ENCODE measurements around the gene TNFRSF14. TPM values are rescaled to one million over a fixed set of nuclear protein-coding genes. Genes with fewer than 3 reads are reported as not detected.
A peak's percentile ranks its signal among the peaks of the same experiment; 100 is the strongest.

The TNFRSF14 gene
- total and polyA plus RNA-seq, 2 of the 13 experiments (the other 11 are each of a cell fraction or from before 2014, with no cell fraction given), result 11.9 to 49.9 TPM

DNA sequence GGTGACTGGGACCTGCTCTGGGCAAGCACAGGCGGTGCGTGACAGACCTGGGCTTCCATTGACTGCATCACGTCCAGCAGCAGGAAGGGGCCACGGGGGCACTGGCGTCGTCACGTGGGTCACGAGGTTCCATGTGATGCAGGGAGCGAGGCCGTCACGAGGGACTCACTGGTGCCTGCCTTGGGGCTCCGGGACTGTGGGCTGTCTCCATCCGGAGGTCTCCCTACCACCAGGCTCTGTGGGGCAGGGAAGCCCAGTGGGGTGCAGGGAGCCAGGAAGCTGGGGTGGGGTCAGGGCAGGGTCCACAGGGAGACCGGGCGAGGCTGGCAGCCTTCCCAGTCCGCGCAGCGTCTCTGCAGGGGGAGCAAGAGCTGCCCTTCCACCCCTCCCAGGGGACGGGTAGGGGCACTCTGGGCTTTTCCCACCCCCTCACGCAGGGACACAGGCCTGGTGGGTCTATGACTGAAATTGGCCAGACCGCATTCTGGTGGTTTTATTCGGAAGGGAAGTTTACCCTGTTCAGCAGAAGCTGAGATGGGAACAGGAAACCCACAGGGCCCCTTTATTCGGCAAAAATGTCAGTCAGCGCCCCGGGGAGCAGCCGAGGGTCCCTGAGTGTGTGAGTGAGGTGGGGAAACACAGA lies 416 bp upstream of the TNFRSF14 start:
- no peaks in the 10 kb centered on the region for H3K79me2 ChIP-seq (ENCODE audit: insufficient read depth, low read length)
- H3K36me3 ChIP-seq (replicated peaks in 1 of 2; ENCODE audit: control insufficient read depth in 1 of 2, insufficient read depth in 2 of 2, low read length in 2 of 2), result no peaks in the 10 kb centered on the region; a peak in 1 of 5 replicates
- peak overlapping the region; percentile 77 for H3K9ac ChIP-seq (ENCODE audit: insufficient read depth, low read depth, low read length)
- FAIRE-seq, result no peak
- H3K4me2 ChIP-seq (ENCODE audit: low read depth, low read length), result peak overlapping the region; percentile 85
- H3K4me1 ChIP-seq (ENCODE audit: insufficient read depth, low read length), result peaks cover 41% of the 10 kb centered on the region
- H3K27ac ChIP-seq (ENCODE audit: extremely low read length, insufficient read depth, low read length), result peak overlapping the region; percentile 66
- POLR2A ChIA-PET, result interaction anchor here (0.8 to 2.1 kb wide), 9 partner anchors 9 to 143 kb away, joined by 3 to 20 read pairs (median 5); partner anchors contain the start of genes MMEL1, PEX10 and PRXL2B
- ATAC-seq, result peak; percentile 17
- H3K27me3 ChIP-seq (ENCODE audit: control insufficient read depth in 1 of 2, insufficient read depth in 2 of 2, low read length in 2 of 2), result no peaks in the 10 kb centered on the region; a peak in 1 of 5 replicates
- no peak for DNase-seq (ENCODE audit: low spot score)
- H2AFZ ChIP-seq (ENCODE audit: low read length), result no peak overlapping the region
- in situ Hi-C loops (cut with HindIII; ENCODE audit: extremely low pct_ligation_motif_present, low pct_unique_long_range_greater_than_20kb) (no loop called here), intact Hi-C loops (cut with micrococcal nuclease; ENCODE audit: unreplicated experiment) (loop anchor here (5.0 kb wide), 1 partner anchor 77 kb away; the partner anchor contains the start of gene MMEL1)
- peak overlapping the region; percentile 71 to 89 (median 76) for H3K4me3 ChIP-seq (replicated peaks in 1 of 3; ENCODE audit: insufficient read depth in 1 of 3, low read depth in 2 of 3, low read length in 3 of 3)
- CTCF ChIA-PET (ENCODE audit: low intra/inter-chr PET ratio, low total read pairs), result interaction anchor here (1.3 kb wide), 1 partner anchor 142 kb away, joined by 3 read pairs; no protein-coding TSS in a partner anchor
- BruUV-seq (replicated peaks), result TSS peak; percentile 54
- 7% methylated on average over 9 of the region's 26 CpGs for WGBS (ENCODE audit: low lambda C conversion rate)
- H3K9me3 ChIP-seq (ENCODE audit: low read length), result no peaks in the 10 kb centered on the region
- H4K20me1 ChIP-seq (ENCODE audit: insufficient read depth, low read length), result 0 out of 2 replicates have a peak, but pooled peaks cover 4% of the 10 kb centered on the region
- no peak for TF ChIP-seq GABPA (IDR thresholded peaks at IDR 0.05; ENCODE audit: low read depth, low read length)
- TF ChIP-seq GABPA (CRISPR knock-in tag; IDR thresholded peaks at IDR 0.05; ENCODE audit: low read depth), result peak; percentile 68
- TF ChIP-seq MYNN (CRISPR knock-in tag; IDR thresholded peaks at IDR 0.05; ENCODE audit: low read depth), result no peak
- TF ChIP-seq KLF16 (CRISPR knock-in tag; IDR thresholded peaks at IDR 0.05), result no peak
- TF ChIP-seq ZNF124 (CRISPR knock-in tag; IDR thresholded peaks at IDR 0.05), result no peak
- TF ChIP-seq ZFP36 (IDR thresholded peaks at IDR 0.05; ENCODE audit: borderline replicate concordance, low read depth, low read length, partially characterized antibody), result no peak
- TF ChIP-seq, protein P1, sequence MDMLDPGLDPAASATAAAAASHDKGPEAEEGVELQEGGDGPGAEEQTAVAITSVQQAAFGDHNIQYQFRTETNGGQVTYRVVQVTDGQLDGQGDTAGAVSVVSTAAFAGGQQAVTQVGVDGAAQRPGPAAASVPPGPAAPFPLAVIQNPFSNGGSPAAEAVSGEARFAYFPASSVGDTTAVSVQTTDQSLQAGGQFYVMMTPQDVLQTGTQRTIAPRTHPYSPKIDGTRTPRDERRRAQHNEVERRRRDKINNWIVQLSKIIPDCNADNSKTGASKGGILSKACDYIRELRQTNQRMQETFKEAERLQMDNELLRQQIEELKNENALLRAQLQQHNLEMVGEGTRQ (IDR thresholded peaks at IDR 0.05; ENCODE audit: low read depth, low read length), result peak; percentile 92
- TF ChIP-seq, protein P1 (CRISPR knock-in tag; IDR thresholded peaks at IDR 0.05; ENCODE audit: borderline replicate concordance), result peak; percentile 76; the same call in 1 of the 2 replicates
- TF ChIP-seq, protein P2, sequence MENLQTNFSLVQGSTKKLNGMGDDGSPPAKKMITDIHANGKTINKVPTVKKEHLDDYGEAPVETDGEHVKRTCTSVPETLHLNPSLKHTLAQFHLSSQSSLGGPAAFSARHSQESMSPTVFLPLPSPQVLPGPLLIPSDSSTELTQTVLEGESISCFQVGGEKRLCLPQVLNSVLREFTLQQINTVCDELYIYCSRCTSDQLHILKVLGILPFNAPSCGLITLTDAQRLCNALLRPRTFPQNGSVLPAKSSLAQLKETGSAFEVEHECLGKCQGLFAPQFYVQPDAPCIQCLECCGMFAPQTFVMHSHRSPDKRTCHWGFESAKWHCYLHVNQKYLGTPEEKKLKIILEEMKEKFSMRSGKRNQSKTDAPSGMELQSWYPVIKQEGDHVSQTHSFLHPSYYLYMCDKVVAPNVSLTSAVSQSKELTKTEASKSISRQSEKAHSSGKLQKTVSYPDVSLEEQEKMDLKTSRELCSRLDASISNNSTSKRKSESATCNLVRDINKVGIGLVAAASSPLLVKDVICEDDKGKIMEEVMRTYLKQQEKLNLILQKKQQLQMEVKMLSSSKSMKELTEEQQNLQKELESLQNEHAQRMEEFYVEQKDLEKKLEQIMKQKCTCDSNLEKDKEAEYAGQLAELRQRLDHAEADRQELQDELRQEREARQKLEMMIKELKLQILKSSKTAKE (CRISPR knock-in tag; IDR thresholded peaks at IDR 0.05; ENCODE audit: borderline replicate concordance), result peak; percentile 59; the same call in 1 of the 2 replicates
- no peak for TF ChIP-seq RCOR2 (CRISPR knock-in tag; IDR thresholded peaks at IDR 0.05)
- TF ChIP-seq ESRRA (CRISPR knock-in tag; IDR thresholded peaks at IDR 0.05; ENCODE audit: low read depth), result no peak
- TF ChIP-seq RXRB (CRISPR knock-in tag; IDR thresholded peaks at IDR 0.05; ENCODE audit: borderline replicate concordance), result peak; percentile 26; the same call in 1 of the 2 replicates
- TF ChIP-seq ZSCAN25 (CRISPR knock-in tag; IDR thresholded peaks at IDR 0.05), result peak; percentile 52; the same call in 1 of the 2 replicates
- 0 out of 2 replicates have a peak, but pooled peaks have one; percentile 23 for TF ChIP-seq ZNF614 (CRISPR knock-in tag; IDR thresholded peaks at IDR 0.05; ENCODE audit: borderline replicate concordance)
- TF ChIP-seq, protein P3, sequence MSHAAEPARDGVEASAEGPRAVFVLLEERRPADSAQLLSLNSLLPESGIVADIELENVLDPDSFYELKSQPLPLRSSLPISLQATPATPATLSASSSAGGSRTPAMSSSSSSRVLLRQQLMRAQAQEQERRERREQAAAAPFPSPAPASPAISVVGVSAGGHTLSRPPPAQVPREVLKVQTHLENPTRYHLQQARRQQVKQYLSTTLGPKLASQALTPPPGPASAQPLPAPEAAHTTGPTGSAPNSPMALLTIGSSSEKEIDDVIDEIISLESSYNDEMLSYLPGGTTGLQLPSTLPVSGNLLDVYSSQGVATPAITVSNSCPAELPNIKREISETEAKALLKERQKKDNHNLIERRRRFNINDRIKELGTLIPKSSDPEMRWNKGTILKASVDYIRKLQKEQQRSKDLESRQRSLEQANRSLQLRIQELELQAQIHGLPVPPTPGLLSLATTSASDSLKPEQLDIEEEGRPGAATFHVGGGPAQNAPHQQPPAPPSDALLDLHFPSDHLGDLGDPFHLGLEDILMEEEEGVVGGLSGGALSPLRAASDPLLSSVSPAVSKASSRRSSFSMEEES (CRISPR knock-in tag; IDR thresholded peaks at IDR 0.05), result peak; percentile 97
- no peak for TF ChIP-seq HOXA5 (CRISPR knock-in tag; IDR thresholded peaks at IDR 0.05)
- 0 out of 2 replicates have a peak, but pooled peaks have one; percentile 10 for TF ChIP-seq BCL6 (CRISPR knock-in tag; IDR thresholded peaks at IDR 0.05)
- no peak for TF ChIP-seq MAF1 (CRISPR knock-in tag; IDR thresholded peaks at IDR 0.05; ENCODE audit: borderline replicate concordance)
- no peak for TF ChIP-seq ZNF24 (IDR thresholded peaks at IDR 0.05)

All from HepG2 (cell line).